ENCODE measurements around the gene NOC4L. TPM values are rescaled to one million over a fixed set of nuclear protein-coding genes. Genes with fewer than 3 reads are reported as not detected.

The NOC4L gene
- total and polyA plus RNA-seq, 2 of the 4 experiments (the other 2 are of a cell fraction): 5.2 to 13.4 TPM

DNA sequence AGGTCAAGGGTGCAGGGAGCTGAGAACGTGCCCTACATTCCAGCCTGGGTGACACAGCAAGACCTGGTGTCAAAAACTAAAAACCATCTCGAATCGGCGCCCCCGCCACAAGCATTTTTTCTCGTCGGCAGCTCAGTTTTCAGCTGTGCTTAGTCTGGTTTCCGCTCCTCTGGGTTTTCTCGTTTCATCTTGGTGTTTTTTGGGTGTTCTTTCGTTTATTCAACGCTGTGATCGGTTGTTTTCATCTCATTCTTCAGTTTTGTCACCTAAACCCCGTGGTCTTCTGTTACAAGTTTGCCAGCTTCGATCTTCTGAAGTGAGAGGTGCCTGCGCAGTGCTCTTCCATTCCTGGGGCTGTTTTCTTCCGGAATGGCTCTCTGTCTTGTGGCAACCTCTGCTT, 41.4 kb downstream of the NOC4L start:
- Histone ChIP-seq H2BK5ac (ENCODE audit: low read depth, low read length, poor library complexity, severe bottlenecking) (no peak overlapping the region), H2AK5ac (ENCODE audit: low read depth, low read length) (no peak overlapping the region), H4K5ac (ENCODE audit: low read depth, low read length) (no peak overlapping the region), H3K27ac (ENCODE audit: insufficient read depth, low read length) (no peak overlapping the region), H3K56ac (ENCODE audit: extremely low read depth, insufficient read depth, low read length) (no peak overlapping the region), H3K4me3 (ENCODE audit: insufficient read depth, low read depth, low read length) (no peak overlapping the region), H4K8ac (ENCODE audit: low read depth in 2 of 2, low read length in 2 of 2) (no peak overlapping the region), H3K23ac (ENCODE audit: low read depth, low read length) (no peak overlapping the region), H3K14ac (replicated peaks; ENCODE audit: low read depth, low read length) (no peak overlapping the region), H2BK15ac (ENCODE audit: low read depth, low read length) (no peak overlapping the region), H2AFZ (replicated peaks; ENCODE audit: low read length, poor library complexity) (no peak overlapping the region), H4K91ac (ENCODE audit: insufficient read depth, low read depth, low read length) (no peak overlapping the region), H2AK9ac (replicated peaks; ENCODE audit: low read depth, low read length, poor library complexity) (no peak overlapping the region), H3K4me2 (ENCODE audit: low read depth, low read length) (no peak overlapping the region), H3K4ac (ENCODE audit: low read depth, low read length) (no peak overlapping the region), H3K9ac (ENCODE audit: low read depth, low read length) (no peak overlapping the region), H3K27me3 (ENCODE audit: control insufficient read depth, insufficient read depth, low read length) (peaks cover 28% of the 10 kb centered on the region), H3K36me3 (ENCODE audit: control insufficient read depth, insufficient read depth, low read length) (no peaks in the 10 kb centered on the region), H2BK20ac (ENCODE audit: low read depth, low read length) (no peak overlapping the region), H3K4me1 (ENCODE audit: control insufficient read depth, insufficient read depth, low read length) (peaks cover 5% of the 10 kb centered on the region; the same call in 1 of the 2 replicates), H3K9me1 (ENCODE audit: insufficient read depth, low read length) (no peaks in the 10 kb centered on the region), H3K79me1 (ENCODE audit: low read depth in 1 of 2, low read length in 2 of 2) (no peaks in the 10 kb centered on the region), H4K20me1 (ENCODE audit: insufficient read depth, low read length) (no peaks in the 10 kb centered on the region; the same call in none of the 2 replicates), H3K9me3 (ENCODE audit: control insufficient read depth, insufficient read depth, low read length) (no peaks in the 10 kb centered on the region; the same call in 1 of the 2 replicates), H2BK120ac (ENCODE audit: low read depth, low read length) (no peak overlapping the region), H3K18ac (ENCODE audit: low read depth, low read length) (no peak overlapping the region)
- DNase-seq (no peak), ATAC-seq (ENCODE audit: low read depth) (no peak)
- intact Hi-C loops (cut with micrococcal nuclease): no loop called here
- BruUV-seq (replicated peaks): no TSS peak
- 55% methylated on average over 11 of the region's 16 CpGs; no CpG with 5 or more reads in 1 of the 2 experiments for WGBS, 2 experiments (ENCODE audit: extremely low coverage in 2 of 2, insufficient read length in 1 of 2)
- no peak for TF ChIP-seq RCOR1 (IDR thresholded peaks at IDR 0.05; ENCODE audit: insufficient replicate concordance, low read length)
- TF ChIP-seq, protein P1, sequence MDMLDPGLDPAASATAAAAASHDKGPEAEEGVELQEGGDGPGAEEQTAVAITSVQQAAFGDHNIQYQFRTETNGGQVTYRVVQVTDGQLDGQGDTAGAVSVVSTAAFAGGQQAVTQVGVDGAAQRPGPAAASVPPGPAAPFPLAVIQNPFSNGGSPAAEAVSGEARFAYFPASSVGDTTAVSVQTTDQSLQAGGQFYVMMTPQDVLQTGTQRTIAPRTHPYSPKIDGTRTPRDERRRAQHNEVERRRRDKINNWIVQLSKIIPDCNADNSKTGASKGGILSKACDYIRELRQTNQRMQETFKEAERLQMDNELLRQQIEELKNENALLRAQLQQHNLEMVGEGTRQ (IDR thresholded peaks at IDR 0.05; ENCODE audit: low read depth, low read length): no peak
- no peak for TF ChIP-seq RAD21 (IDR thresholded peaks at IDR 0.05; ENCODE audit: low read length)
- ChIA-PET POLR2A (ENCODE audit: unreplicated experiment) (no interaction called here), CTCF (no interaction called here)
- dilution Hi-C loops (cut with HindIII; ENCODE audit: low sequenced_read_pairs, unreplicated experiment): no loop called here
- in situ Hi-C loops (cut with MboI; ENCODE audit: low sequenced_read_pairs): no loop called here
